ENCODE data around the gene C10orf62. TPM values are rescaled to one million over a fixed set of nuclear protein-coding genes. Genes with fewer than 3 reads are reported as not detected.

C10orf62 gene
- total and polyA plus RNA-seq, 9 of the 15 experiments (the other 6 are each of a cell fraction or from before 2014, with no cell fraction given): not detected

GRCh38 chr10:97632949-97633884 is 43.7 kb downstream of the C10orf62 start, which contains the start of gene MORN4 (continued):
- TF ChIP-seq SMARCC2 (IDR thresholded peaks at IDR 0.05; ENCODE audit: low read depth) (no peak), SMARCE1 (IDR thresholded peaks at IDR 0.05) (no peak), MCM5 (IDR thresholded peaks at IDR 0.05; ENCODE audit: low read depth) (no peak), ZNF316 (IDR thresholded peaks at IDR 0.05) (no peak), MIER1 (IDR thresholded peaks at IDR 0.05; ENCODE audit: low read depth) (no peak), MBD2 (IDR thresholded peaks at IDR 0.05; ENCODE audit: borderline replicate concordance, low read depth) (peak; percentile 100), U2AF1 (optimal IDR thresholded peaks at IDR 0.05; ENCODE audit: low read depth, low read length) (no peak), NEUROD1 (IDR thresholded peaks at IDR 0.05; ENCODE audit: borderline replicate concordance, low read depth, low read length, partially characterized antibody) (peak; percentile 94), ZNF184 (CRISPR knock-in tag; IDR thresholded peaks at IDR 0.05) (no peak), XRCC5 (IDR thresholded peaks at IDR 0.05; ENCODE audit: low read depth, low read length) (no peak), SMAD4 (CRISPR knock-in tag; conservative IDR thresholded peaks at IDR 0.05) (no peak), GTF2B (IDR thresholded peaks at IDR 0.05; ENCODE audit: extremely low read depth, insufficient read length) (no peak)
- TF ChIP-seq, protein P1, sequence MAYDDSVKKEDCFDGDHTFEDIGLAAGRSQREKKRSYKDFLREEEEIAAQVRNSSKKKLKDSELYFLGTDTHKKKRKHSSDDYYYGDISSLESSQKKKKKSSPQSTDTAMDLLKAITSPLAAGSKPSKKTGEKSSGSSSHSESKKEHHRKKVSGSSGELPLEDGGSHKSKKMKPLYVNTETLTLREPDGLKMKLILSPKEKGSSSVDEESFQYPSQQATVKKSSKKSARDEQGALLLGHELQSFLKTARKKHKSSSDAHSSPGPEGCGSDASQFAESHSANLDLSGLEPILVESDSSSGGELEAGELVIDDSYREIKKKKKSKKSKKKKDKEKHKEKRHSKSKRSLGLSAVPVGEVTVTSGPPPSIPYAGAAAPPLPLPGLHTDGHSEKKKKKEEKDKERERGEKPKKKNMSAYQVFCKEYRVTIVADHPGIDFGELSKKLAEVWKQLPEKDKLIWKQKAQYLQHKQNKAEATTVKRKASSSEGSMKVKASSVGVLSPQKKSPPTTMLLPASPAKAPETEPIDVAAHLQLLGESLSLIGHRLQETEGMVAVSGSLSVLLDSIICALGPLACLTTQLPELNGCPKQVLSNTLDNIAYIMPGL (CRISPR knock-in tag; IDR thresholded peaks at IDR 0.05): no peak
- TF ChIP-seq, protein P2, sequence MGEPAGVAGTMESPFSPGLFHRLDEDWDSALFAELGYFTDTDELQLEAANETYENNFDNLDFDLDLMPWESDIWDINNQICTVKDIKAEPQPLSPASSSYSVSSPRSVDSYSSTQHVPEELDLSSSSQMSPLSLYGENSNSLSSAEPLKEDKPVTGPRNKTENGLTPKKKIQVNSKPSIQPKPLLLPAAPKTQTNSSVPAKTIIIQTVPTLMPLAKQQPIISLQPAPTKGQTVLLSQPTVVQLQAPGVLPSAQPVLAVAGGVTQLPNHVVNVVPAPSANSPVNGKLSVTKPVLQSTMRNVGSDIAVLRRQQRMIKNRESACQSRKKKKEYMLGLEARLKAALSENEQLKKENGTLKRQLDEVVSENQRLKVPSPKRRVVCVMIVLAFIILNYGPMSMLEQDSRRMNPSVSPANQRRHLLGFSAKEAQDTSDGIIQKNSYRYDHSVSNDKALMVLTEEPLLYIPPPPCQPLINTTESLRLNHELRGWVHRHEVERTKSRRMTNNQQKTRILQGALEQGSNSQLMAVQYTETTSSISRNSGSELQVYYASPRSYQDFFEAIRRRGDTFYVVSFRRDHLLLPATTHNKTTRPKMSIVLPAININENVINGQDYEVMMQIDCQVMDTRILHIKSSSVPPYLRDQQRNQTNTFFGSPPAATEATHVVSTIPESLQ (CRISPR knock-in tag; IDR thresholded peaks at IDR 0.05): no peak
- TF ChIP-seq, protein P3, sequence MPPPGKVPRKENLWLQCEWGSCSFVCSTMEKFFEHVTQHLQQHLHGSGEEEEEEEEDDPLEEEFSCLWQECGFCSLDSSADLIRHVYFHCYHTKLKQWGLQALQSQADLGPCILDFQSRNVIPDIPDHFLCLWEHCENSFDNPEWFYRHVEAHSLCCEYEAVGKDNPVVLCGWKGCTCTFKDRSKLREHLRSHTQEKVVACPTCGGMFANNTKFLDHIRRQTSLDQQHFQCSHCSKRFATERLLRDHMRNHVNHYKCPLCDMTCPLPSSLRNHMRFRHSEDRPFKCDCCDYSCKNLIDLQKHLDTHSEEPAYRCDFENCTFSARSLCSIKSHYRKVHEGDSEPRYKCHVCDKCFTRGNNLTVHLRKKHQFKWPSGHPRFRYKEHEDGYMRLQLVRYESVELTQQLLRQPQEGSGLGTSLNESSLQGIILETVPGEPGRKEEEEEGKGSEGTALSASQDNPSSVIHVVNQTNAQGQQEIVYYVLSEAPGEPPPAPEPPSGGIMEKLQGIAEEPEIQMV (tag; conservative IDR thresholded peaks at IDR 0.05; ENCODE audit: low read depth): no peak
- TF ChIP-seq, protein P4, sequence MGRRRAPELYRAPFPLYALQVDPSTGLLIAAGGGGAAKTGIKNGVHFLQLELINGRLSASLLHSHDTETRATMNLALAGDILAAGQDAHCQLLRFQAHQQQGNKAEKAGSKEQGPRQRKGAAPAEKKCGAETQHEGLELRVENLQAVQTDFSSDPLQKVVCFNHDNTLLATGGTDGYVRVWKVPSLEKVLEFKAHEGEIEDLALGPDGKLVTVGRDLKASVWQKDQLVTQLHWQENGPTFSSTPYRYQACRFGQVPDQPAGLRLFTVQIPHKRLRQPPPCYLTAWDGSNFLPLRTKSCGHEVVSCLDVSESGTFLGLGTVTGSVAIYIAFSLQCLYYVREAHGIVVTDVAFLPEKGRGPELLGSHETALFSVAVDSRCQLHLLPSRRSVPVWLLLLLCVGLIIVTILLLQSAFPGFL (CRISPR knock-in tag; IDR thresholded peaks at IDR 0.05): no peak

Data from K562 (cell line).